SIG-M5 treated with dmso at 0.1 percent for 504 hours (cell line): Measurements from ENCODE around the gene FUT6.

Experiments
- DNase-seq: peaks from one replicate; lab custom pipeline; 2025; ENCODE audit not compliant: unreplicated experiment; lab: John Stamatoyannopoulos, UW

FUT6 gene

GRCh38 chr19:5827891-5828660 is 11.4 kb downstream of the FUT6 start:
- DNase-seq: peak; percentile 90

- no peak for DNase-seq
Measured at GRCh38 chr19:5827342-5827890, 12.1 kb downstream of the FUT6 start.

DNA sequence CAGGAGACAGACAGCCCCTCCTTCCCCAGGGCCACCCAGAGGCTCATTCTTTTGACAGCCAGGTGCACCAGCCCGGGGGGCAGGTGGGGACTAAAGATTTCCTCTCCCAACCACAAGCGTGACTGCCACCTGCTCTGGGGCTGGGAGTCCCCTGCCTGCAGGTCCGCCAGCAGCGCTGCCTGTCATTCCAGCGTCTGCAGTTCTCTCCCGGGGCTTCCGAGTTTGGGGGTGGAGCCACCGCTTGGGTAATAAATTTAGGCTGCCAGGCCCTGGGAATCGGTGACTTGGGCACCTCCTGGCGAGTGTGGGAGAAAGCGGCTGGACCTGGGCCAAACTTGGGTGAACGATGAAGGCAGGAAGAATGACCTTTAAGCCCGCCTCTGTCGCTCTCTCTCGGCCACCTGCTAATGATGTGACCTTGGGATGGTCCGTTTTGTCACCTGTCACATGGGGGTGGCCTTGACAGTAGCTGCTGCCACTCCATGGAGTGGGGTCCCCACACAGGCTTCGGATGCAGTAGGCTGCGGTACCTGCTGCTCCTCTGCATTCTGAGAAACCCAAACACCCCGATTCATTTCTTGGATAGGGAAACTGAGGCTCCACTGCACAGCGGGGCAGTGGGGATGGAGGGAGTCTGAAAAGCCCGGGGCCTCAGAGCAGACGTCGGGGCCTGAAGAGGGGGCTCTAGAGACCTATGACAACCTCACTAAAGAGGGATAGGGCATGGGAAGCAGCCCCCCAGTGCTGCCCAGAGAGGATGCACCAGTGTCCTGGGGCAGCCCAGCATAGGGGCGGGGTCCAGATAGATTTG is 12.8 kb downstream of the FUT6 start:
- DNase-seq: peak; percentile 27

GRCh38 chr19:5825178-5825577 is 14.3 kb downstream of the FUT6 start:
- DNase-seq: no peak

DNA sequence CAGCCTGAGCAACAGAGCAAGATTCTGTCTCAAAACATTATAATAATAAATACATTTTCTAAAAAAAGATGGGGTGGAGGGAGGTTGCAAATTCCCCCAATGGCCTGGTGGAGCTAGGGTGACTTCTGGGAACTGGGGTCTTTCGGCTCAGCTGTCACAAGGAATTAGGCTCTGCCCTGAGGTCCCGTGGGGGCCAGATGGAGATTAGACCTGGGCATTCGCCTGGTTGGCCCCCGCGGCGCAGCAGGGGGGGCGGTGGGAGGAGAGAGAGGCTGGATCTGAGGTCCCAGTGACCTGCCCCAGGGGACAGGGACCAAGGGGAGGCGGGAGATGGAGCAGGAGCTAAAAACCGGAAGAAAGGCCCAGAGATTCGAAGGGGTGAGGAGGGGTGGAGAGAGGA is 14.8 kb downstream of the FUT6 start:
- DNase-seq: no peak

GRCh38 chr19:5823579-5824281 is 15.8 kb downstream of the FUT6 start:
- no peak for DNase-seq

- DNase-seq: no peak
Measured at GRCh38 chr19:5822181-5822844, 17.2 kb downstream of the FUT6 start.

GRCh38 chr19:5821521-5822180 is 17.9 kb downstream of the FUT6 start:
- DNase-seq: no peak

GRCh38 chr19:5820785-5821184 is 18.7 kb downstream of the FUT6 start:
- no peak for DNase-seq

GRCh38 chr19:5818594-5818993 is 20.9 kb downstream of the FUT6 start:
- no peak for DNase-seq

GRCh38 chr19:5817218-5817617 is 22.3 kb downstream of the FUT6 start:
- DNase-seq: no peak

- DNase-seq: no peak
Measured at GRCh38 chr19:5814852-5815246, 24.7 kb downstream of the FUT6 start.

- DNase-seq: no peak
Measured at GRCh38 chr19:5814123-5814851, 25.2 kb downstream of the FUT6 start.

DNA sequence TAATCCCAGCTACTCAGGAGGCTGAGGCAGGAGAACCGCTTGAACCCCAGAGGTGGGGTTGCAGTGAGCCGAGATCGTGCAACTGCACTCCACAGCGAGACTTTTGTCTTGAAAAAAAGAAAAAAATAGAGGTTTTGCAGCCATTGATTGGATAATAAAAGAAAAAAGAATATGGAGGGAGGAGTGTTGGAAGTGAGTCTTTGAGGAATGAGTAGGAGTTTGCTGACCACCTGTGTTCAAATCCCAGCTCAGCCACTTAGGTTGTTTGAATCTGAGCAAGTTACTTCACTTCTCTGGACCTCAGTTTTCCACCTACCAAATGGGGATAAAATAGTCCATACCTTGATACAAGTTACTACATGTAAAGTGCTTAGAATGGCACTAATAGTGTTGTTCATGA is 28.4 kb downstream of the FUT6 start:
- DNase-seq: no peak

GRCh38 chr19:5809469-5809868 is 30.0 kb downstream of the FUT6 start:
- DNase-seq: no peak

DNA sequence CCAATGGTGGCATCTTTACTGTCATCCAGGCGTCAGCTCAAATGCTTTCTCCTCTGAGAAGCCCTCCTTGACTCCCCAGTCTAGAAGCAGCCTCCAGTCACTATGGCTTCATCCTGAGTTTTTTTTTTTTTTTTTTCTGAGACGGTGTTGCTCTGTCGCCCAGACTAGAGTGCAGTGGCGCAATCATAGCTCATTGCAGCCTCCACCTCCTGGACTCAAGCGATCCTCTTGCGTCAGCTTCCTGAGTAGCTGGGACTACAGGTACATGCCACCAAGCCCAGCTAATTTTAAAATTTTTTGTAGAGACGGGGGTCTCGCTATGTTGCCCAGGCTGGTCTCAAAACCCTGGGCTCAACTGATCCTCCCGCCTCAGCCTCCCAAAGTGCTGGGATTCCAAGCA is 30.4 kb downstream of the FUT6 start:
- peak; percentile 50 for DNase-seq

- DNase-seq: no peak
Measured at GRCh38 chr19:5808120-5808816, 31.2 kb downstream of the FUT6 start.

- no peak for DNase-seq
Measured at GRCh38 chr19:5806905-5807304, 32.6 kb downstream of the FUT6 start.

- no peak for DNase-seq
Measured at GRCh38 chr19:5806133-5806489, 33.4 kb downstream of the FUT6 start.
